ENCODE data around the gene HLA-DOA. TPM values are rescaled to one million over a fixed set of nuclear protein-coding genes. Genes with fewer than 3 reads are reported as not detected.

Gene HLA-DOA
- total RNA-seq, 1 donor from 2014 or later: 1.6 TPM

DNA sequence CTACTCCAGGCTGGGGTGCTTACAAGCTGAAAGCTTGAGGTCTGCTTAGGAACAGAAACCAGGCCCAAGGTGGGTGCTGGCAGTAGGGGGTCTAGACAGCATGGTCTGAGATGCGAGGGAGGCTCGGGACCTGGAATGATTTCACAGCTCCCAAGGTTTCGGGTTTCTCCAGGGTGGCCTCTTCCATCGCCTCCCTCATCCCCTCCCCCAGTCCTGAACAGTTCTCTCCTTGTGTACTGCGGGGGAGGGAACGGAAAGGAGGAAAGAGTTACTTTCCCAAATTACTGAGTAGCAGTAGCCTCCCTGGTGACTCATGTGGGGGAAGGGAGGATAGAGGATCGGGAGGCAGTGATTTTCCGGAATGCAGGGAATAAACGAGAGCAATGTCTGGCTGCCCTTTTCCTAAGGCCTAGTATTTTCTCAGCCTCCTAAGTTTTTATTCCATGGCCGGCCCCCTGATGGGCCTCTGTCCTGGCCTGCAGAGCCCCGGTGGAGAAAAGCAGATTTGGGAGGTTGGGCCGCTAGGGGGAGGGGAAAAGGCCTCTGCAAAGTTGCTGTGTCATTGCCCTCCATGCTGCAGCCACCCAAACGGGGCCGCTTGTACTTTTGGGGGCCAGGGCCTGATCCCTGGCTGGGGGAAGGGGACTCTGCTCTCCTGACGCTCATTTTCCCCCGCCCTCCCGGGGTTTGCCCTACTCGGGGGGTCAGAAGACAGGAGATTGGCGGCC is 39.5 kb downstream of the HLA-DOA start:
- intact Hi-C loops (cut with DNase I): loop anchor here (2.0 to 5.0 kb wide), 3 partner anchors 83 to 231 kb away; partner anchors contain the start of genes RXRB, SLC39A7 and TAP1
- DNase-seq (ENCODE audit: low spot score): peak; percentile 91

DNA sequence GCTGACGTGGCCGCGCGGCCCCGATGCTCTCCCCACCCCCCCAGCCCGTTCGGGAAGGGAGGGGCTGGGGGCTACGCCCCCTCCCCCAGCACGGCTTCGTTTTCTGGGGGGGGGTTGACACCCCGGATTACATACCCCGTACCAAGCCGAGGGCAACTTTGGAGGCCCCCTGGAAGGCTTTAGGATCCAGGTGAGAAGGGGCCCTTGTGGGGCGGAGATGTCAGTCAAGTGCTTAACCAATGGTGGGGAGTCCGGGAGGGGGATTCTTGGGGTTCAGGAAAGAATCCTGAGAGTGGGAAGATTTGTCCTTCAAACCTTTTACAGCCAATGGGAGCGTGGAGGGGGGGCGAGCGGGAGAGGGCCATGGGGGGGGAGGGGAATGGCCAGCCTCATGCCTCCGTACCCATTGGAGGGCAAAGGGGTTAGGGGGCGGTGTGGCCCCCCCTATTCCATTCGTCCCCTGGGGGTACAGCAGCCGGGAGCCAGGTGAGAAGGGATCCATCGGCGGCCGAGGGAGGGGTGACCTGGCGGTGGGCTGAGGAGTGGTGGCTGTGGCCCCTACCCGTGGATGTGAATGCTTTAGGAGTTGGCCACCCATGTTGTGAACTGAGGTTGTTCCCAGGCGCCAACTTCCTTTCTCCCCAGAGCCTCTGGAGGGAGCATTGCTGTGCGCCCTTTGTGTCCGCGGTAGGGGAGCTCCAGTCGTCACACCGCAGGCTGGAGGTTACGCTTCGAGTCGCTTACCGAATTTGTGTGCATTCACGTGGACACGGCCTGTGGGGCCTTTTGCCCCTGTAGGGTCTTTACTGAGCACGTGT is 40.3 kb downstream of the HLA-DOA start:
- peak; percentile 80 for DNase-seq (ENCODE audit: low spot score)
- intact Hi-C loops (cut with DNase I): loop anchor here (2.0 to 5.0 kb wide), 2 partner anchors 82 to 116 kb away; partner anchors contain the start of gene TAP1

DNA sequence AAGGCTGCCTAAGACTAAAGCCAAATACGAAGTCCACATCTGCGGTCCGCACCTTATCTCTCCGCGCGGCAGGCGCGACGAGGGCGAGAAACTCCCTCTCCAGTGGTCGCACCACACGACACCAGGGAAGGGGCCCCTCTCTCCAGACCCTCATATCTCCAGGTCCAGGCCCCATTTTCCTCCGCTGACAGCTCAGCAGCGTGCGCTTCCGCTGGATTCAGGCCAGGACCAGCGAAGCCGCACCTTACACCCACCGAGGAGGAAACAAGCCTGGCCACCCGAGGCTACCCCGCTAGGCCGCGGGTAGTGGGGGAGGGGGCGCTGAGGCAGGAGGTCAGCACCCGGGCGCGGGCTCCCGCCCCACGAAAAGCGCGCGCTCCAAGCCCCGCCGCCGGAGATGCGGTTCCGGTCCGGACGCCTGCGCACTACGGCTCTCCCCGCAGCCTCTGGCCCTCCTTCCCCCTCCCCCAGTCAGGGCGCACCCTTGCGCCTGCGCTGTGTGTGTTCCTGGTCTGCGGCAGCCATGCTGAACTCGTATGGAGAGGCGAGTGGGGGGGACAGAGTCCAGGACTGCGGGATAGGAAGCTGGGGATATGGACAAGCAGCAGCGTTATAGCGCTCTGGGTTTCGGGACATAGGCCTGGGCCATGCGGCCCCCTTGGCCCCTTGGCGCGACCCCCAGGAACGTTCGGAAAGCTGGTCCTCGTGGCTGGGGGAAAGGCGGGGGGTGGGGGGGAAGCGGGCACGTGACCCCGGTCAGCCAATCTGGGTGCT is 41.1 kb downstream of the HLA-DOA start, which contains the start of gene BRD2:
Gene BRD2, plus strand, starts transcription at position 502 of the 774 bp plus-strand sequence. CDS start 4,305 bp downstream, outside the sequence.
- intact Hi-C loops (cut with DNase I): loop anchor here (2.0 to 5.0 kb wide), 2 partner anchors 81 to 115 kb away; partner anchors contain the start of gene TAP1
- DNase-seq (ENCODE audit: low spot score): peak; percentile 99

DNA sequence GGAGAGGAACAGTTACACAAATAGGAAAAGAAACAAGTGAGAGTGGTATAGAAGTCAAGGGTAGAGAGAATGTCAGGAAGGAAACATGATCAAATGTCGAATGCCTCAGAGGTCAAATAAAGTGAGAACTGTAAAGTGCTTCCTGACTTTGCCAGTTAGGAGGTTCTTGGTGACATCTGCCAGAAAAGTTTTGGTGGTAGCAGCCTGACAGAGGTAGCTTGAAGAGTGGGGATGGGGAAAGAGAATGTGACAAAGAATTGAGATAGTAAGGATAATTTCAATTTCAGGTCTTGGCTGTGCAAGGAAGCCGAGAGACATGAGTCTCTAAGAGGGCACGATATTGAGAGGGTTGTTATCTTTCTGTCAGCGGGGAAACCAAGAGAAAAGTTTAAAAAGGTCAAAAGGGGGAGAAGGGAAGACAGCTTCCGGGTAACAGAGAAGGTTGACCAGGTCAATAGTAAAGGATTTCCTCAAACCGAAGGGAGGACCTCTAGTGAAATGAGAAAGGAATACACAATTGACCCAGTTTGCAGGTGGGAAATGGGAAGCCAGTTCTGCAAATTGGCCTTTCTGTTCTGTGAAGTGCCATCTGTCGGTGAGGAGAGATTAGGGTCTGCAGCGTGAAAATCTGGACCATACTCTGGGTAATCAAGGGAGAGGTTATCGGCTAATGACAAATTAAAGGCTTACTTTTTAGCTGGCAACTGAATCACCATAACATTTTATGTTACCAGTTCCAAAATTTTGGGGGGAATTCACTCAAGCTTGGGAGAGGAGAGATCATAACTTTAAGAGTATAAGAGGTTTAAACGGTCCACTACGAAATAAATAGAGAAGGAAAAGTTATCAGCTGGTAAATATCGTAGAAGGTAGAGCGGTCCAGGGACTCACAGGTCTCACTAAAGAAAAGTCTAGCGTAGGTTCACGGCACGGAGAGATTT is 42.0 kb downstream of the HLA-DOA start:
- no peak for DNase-seq (ENCODE audit: low spot score)
- intact Hi-C loops (cut with DNase I): loop anchor here (2.0 to 5.0 kb wide), 2 partner anchors 80 to 115 kb away; partner anchors contain the start of gene TAP1

DNA sequence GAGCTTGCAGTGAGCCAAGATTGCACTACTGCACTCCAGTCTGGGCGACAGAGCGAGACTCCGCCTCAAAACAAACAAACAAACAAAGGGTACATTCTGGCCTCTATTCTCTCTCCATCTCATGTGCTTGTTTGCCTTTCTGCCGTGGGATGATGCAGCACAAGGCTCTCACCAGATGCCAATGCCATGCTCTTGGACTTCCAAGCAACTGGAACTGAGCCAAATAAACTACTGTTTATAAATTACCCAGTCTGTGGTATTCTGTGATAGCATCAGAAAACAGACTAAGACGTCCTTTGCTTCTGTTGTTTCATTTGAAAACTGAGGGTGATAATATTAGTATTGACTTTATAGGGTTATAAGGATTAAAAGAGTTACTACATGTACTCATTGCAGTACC is 44.6 kb downstream of the HLA-DOA start:
- intact Hi-C loops (cut with DNase I): loop anchor here (5.0 kb wide), 1 partner anchor 77 kb away; no protein-coding TSS in a partner anchor
- no peak for DNase-seq (ENCODE audit: low spot score)

DNA sequence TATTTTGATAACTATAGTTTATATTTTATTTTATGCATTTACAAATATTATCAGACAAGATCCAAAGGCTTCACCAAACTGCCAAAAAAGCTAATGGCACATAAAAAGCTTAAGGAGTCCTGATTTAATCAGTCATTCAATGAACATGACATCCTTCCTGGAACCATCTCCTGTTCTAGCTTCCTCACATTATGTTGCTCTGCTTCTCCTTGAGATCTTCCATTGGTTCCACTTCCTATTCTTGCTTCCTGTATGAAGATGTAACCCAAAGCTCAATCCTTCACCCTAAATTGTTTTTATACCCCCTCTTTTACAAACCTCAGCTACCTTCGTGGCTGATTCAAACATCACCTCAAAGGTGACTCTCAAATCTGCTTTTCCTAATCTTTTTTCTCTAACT is 45.5 kb downstream of the HLA-DOA start:
- intact Hi-C loops (cut with DNase I): no loop called here
- no peak for DNase-seq (ENCODE audit: low spot score)

DNA sequence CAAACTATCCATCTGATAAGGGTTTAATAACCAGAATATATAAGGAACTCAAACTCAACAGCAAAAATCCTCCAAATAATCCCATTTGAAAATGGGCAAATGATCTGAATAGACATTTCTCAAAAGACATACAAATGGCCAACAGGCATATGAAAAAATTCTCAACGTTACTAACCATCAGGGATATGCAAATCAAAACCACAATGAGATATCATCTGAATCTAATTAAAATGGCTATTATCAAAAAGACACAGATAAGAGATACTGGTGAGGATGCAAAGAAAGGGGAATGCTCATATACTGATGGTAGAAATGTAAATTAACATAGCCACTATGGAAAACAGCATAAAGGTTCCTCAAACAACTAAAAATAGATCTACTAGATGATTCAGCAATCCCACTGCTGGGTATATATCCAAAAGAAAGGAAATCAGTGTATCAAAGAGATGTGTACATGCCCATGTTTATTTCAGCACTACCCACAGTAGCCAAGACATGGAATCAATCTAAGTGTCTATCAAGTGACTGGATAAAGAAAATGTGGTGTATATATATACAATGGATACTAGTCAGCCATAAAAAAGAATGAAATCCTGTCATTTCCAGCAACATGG is 47.1 kb downstream of the HLA-DOA start:
- intact Hi-C loops (cut with DNase I): no loop called here
- no peak for DNase-seq (ENCODE audit: low spot score)

DNA sequence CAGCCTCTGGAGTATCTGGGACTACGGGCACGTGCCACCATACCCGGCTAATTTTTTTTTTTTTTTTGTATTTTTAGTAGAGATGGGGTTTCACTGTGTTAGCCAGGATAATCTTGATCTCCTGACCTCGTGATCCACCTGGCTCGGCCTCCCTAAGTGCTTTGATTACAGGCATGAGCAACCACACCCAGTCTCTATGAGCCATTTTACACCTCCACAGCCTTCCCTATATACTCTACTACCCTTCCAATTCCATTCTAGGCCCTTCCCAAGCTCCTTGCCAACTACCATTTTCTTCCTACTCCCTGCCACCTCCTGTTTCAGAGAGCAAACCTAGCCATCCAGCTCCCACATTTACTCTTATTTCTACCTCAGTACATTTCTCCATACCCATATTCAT is 48.8 kb downstream of the HLA-DOA start:
- intact Hi-C loops (cut with DNase I): no loop called here

DNA sequence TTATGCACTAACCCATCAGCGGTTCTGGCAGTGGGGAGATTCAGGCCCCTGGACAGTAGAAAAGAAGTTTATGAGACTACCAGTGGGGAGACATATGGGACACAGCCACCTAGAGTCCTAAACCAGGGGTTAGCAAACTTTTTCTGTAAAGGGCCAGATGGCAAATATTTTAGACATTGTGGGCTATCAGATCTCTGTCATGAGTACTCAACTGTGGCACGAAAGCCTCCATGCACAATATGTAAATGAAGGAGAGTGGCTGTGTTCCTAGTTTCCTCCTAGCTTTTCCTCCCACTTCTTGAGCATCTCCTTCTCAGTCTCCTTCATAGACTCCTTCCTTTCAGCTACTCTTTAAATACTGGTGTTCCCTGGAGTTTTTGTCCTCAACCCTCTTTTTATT is 53.2 kb downstream of the HLA-DOA start:
- intact Hi-C loops (cut with DNase I): no loop called here
- no peak for DNase-seq (ENCODE audit: low spot score)

More for the DNA sequence above, 48.8 kb downstream of the HLA-DOA start:
- no peak for DNase-seq (ENCODE audit: low spot score)

DNA sequence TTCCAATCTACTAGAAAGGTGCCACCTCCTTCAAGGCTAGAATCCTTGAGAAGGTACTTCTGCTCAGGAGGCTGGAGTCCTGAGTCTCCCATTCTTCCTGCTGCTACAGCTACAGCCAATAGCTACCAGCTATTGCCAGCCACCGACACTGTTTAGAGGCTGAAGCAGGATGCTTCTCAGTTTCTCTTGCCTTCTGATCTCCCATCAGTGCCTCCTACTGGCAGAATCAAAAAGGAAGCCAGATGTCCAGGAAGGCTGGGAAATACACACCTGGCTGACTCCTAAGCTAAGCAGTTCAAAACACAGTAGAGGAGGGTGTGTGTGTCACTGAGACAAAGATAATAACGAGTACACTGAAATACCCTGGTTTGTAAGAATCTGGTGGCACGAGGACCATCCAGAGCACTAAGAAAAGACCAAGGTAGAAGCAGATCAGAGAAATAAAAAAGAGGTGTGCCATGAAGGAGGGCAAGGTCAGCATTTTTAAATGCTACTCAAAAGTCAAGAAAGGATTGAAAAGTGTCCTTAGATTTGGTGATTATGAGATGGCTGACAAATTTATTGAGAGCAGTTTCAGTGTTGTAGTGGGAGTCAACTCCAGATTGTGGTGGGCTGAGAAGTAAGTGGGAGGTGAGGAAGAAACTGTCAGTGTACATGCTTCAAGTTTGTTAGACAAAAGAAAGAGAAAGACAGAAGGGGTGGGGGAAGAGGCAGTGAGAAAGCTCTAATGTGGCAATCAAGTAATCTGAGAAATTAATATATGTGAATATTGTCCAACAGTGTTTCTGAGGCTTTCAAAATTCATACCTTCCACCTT is 54.2 kb downstream of the HLA-DOA start:
- DNase-seq (ENCODE audit: low spot score): no peak
- intact Hi-C loops (cut with DNase I): loop anchor here (5.0 kb wide), 1 partner anchor 32 kb away; no protein-coding TSS in a partner anchor

DNA sequence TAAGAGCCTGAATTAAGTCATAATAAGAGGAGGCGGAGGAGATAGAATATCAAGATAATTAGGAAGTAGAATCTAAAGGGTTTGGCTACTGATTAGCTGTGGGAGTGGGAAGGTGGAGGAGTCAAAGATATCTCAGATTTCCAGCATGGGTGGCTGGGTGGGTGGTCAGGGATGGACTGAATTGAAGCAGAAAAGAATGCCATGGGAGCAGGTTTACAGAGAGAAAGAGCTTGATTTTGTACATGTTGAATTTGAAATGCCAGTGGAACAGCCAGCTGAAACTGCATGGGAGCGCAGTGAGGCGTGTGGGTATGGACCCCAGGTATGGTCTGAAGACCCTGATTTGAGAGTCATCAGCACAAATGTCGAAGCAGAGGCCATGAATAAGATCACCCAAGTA is 55.1 kb downstream of the HLA-DOA start:
- intact Hi-C loops (cut with DNase I): loop anchor here (5.0 kb wide), 1 partner anchor 33 kb away; no protein-coding TSS in a partner anchor
- DNase-seq (ENCODE audit: low spot score): no peak

Other genes starting within 250 kb of the HLA-DOA start
- gene HLA-DQB2, start 246.1 kb downstream of the HLA-DOA start, total RNA-seq: 2.9 TPM
- 0.35 TPM for gene HLA-DOB, start 192.6 kb downstream of the HLA-DOA start, total RNA-seq
- gene TAP2, start 170.9 kb downstream of the HLA-DOA start, total RNA-seq: 12.7 TPM
- 11.7 TPM for gene PSMB8, start 165.5 kb downstream of the HLA-DOA start, total RNA-seq
- gene TAP1, start 155.9 kb downstream of the HLA-DOA start, total RNA-seq: 18.1 TPM
- gene PSMB9, start 155.4 kb downstream of the HLA-DOA start, total RNA-seq: 14.2 TPM
- 7.9 TPM for gene HLA-DMB, start 68.6 kb downstream of the HLA-DOA start, total RNA-seq
- gene HLA-DMA, start 56.5 kb downstream of the HLA-DOA start, total RNA-seq: 13.7 TPM
- gene BRD2, start 41.0 kb downstream of the HLA-DOA start, total RNA-seq: 88.7 TPM
- gene HLA-DPA1, start 64.1 kb upstream of the HLA-DOA start, total RNA-seq: 35.8 TPM
- 32.8 TPM for gene HLA-DPB1, start 66.4 kb upstream of the HLA-DOA start, total RNA-seq
- gene COL11A2, start 182.9 kb upstream of the HLA-DOA start, total RNA-seq: 1.7 TPM
- gene RXRB, start 191.1 kb upstream of the HLA-DOA start, total RNA-seq: 33.5 TPM
- 62.4 TPM for gene SLC39A7, start 191.3 kb upstream of the HLA-DOA start, total RNA-seq
- gene HSD17B8, start 195.1 kb upstream of the HLA-DOA start, total RNA-seq: 9.9 TPM
- 24.5 TPM for gene RING1, start 198.9 kb upstream of the HLA-DOA start, total RNA-seq